NCI-H460 (cell line): ENCODE data around the gene ZNF345. TPM values are rescaled to one million over a fixed set of nuclear protein-coding genes. Genes with fewer than 3 reads are reported as not detected.

Source experiments
- DNase-seq: peaks from one replicate; pipeline ENCODE4 v3.0.0-alpha.2; 2016; ENCODE audit warnings: low read depth; ENCODE audit errors: extremely low read depth
- small RNA-seq, 2 experiments: library from RNA; depleted of rRNA; stranded (forward); fragments of <200 nt; gene quantifications; one replicate each; pipeline ENCODE3, GENCODE V24; 2014
- total RNA-seq: library from RNA; depleted of rRNA; stranded (reverse); fragments of >200 nt; shearing (Covaris generic); gene quantifications from 2 replicates; pipeline ENCODE4 v1.2.3, GENCODE V29; 2014; rRNA removed

The ZNF345 gene
- total RNA-seq, 1 experiment from 2014 or later, result 2.6 TPM

GRCh38 chr19:36915992-36916830 is 65.5 kb downstream of the ZNF345 start, which contains the start of the genes ZNF568 and ZNF829:
Gene ZNF568 (plus strand): TSS chr19:36916332. CDS start chr19:36922771, 6,439 bp downstream.
Gene ZNF829 (minus strand): TSS chr19:36916291. CDS start chr19:36915167, 1,124 bp downstream.
- DNase-seq, result peak; percentile 58

GRCh38 chr19:36916991-36917390 is 66.3 kb downstream of the ZNF345 start:
- peak; percentile 2 for DNase-seq

- DNase-seq, result no peak
Observed at GRCh38 chr19:36918090-36918489, 67.4 kb downstream of the ZNF345 start.

Small RNA genes lying within 50 kb of the gene (small RNA-seq; reads per million reads assigned to genes)
- gene RF00019, result 0 reads per million in 2 experiments

Other genes starting within 250 kb of the ZNF345 start
- gene ZNF382, start 245.6 kb upstream of the ZNF345 start, total RNA-seq, result 0.37 and 0.92 TPM in 2 replicates
- gene ZNF461, start 184.0 kb upstream of the ZNF345 start, total RNA-seq, result 7.5 and 13.0 TPM in 2 replicates
- 6.4 and 9.5 TPM in 2 replicates for gene ZNF567, start 163.3 kb upstream of the ZNF345 start, total RNA-seq
- gene ZNF850, start 78.1 kb upstream of the ZNF345 start, total RNA-seq, result 3.0 and 4.1 TPM in 2 replicates
- gene ZNF790, start 12.5 kb upstream of the ZNF345 start, total RNA-seq, result 6.1 and 7.9 TPM in 2 replicates
- 2.1 and 2.2 TPM in 2 replicates for gene ZNF829, start 65.4 kb downstream of the ZNF345 start, total RNA-seq
- 6.9 and 7.4 TPM in 2 replicates for gene ZNF568, start 65.5 kb downstream of the ZNF345 start, total RNA-seq
- gene ZNF420, start 227.6 kb downstream of the ZNF345 start, total RNA-seq, result 9.2 and 10.0 TPM in 2 replicates